DOHH2 (cell line): ENCODE data around the gene KCNH3.

Source experiments
- H3F3A ChIP-seq: fragments of 200-600 bp; sonication (generic), shearing (Covaris generic); 2 replicates; pipeline ENCODE4 v1.6.0; 2016; ENCODE audit warnings: antibody characterized with exemption, mild to moderate bottlenecking; ENCODE audit not compliant: control insufficient read depth, insufficient read depth
- H3K27ac ChIP-seq: fragments of 200-600 bp; sonication (generic); 2 replicates; pipeline ENCODE4 v1.5.1; 2014; ENCODE audit warnings: low read depth, mild to moderate bottlenecking, low read length, moderate library complexity
- H3K27me3 ChIP-seq: fragments of 200-600 bp; sonication (generic); 2 replicates; pipeline ENCODE4 v1.6.1; 2014; ENCODE audit warnings: mild to moderate bottlenecking, low read length, mixed read lengths; ENCODE audit not compliant: control insufficient read depth
- H3K36me3 ChIP-seq: fragments of 200-600 bp; sonication (generic); 2 replicates; pipeline ENCODE4 v1.6.1; 2014; ENCODE audit warnings: mild to moderate bottlenecking, low read length, moderate library complexity, mixed read lengths; ENCODE audit not compliant: control insufficient read depth
- H3K4me1 ChIP-seq: fragments of 200-600 bp; sonication (generic); 2 replicates; pipeline ENCODE4 v1.6.1; 2014; ENCODE audit warnings: mild to moderate bottlenecking, low read length, mixed read lengths; ENCODE audit not compliant: control insufficient read depth
- H3K4me2 ChIP-seq: fragments of 200-600 bp; sonication (generic); 2 replicates; pipeline ENCODE4 v1.6.0; 2014; ENCODE audit warnings: mild to moderate bottlenecking, low read length, moderate library complexity
- H3K4me3 ChIP-seq: fragments of 200-600 bp; sonication (generic); 2 replicates; pipeline ENCODE4 v1.5.1; 2014; ENCODE audit warnings: mild to moderate bottlenecking, low read length, mixed read lengths
- H3K79me2 ChIP-seq: fragments of 200-600 bp; sonication (generic); 2 replicates; pipeline ENCODE4 v1.6.1; 2014; ENCODE audit warnings: mild to moderate bottlenecking, low read length, mixed read lengths; ENCODE audit not compliant: control insufficient read depth
- H3K9me2 ChIP-seq: fragments of 200-600 bp; sonication (generic); replicated peaks from 2 replicates; pipeline ENCODE4 v1.6.1; 2014; ENCODE audit warnings: mild to moderate bottlenecking, low read length, mixed read lengths; ENCODE audit not compliant: control insufficient read depth
- H3K9me3 ChIP-seq: fragments of 200-600 bp; sonication (generic); 2 replicates; pipeline ENCODE4 v1.6.1; 2014; ENCODE audit warnings: antibody characterized with exemption, low read length, mixed read lengths; ENCODE audit not compliant: control insufficient read depth, insufficient read depth
- H4K20me1 ChIP-seq: fragments of 200-600 bp; sonication (generic); 2 replicates; pipeline ENCODE4 v1.6.0; 2014; ENCODE audit warnings: low read depth, mild to moderate bottlenecking, antibody characterized with exemption, low read length, moderate library complexity; ENCODE audit not compliant: control insufficient read depth, insufficient read depth
- CTCF ChIP-seq: fragments of 200-600 bp; sonication (generic); IDR thresholded peaks from one replicate; pipeline ENCODE4 v1.5.1; 2014; ENCODE audit warnings: antibody characterized with exemption, mild to moderate bottlenecking, low read depth, low read length; ENCODE audit not compliant: poor library complexity, severe bottlenecking
- EZH2phosphoT487 ChIP-seq: fragments of 200-600 bp; sonication (generic); IDR thresholded peaks from 2 replicates; pipeline ENCODE4 v1.6.1; 2017; ENCODE audit warnings: borderline replicate concordance, mild to moderate bottlenecking, antibody characterized with exemption, low read length, moderate library complexity, mixed read lengths

The KCNH3 gene

GRCh38 chr12:49553512-49554088 lies 14.8 kb downstream of the KCNH3 start:
- Histone ChIP-seq H3K4me2 (no peak overlapping the region), H3K36me3 (peaks cover 7% of the 10 kb centered on the region; the same call in 1 of the 2 replicates), H3K9me2 (no peaks in the 10 kb centered on the region), H3K4me3 (no peak overlapping the region), H3K79me2 (no peaks in the 10 kb centered on the region), H3K27ac (no peak overlapping the region), H3K9me3 (no peaks in the 10 kb centered on the region), H3K27me3 (peaks cover 10% of the 10 kb centered on the region; the same call in 1 of the 2 replicates), H3F3A (0 out of 2 replicates have a peak, but pooled peaks cover 2% of the 10 kb centered on the region), H3K4me1 (peaks cover 43% of the 10 kb centered on the region), H4K20me1 (no peaks in the 10 kb centered on the region)
- TF ChIP-seq CTCF (peak; percentile 72), EZH2phosphoT487 (no peak)

- no peak overlapping the region for H3K4me3 ChIP-seq
- H3K9me2 ChIP-seq: no peaks in the 10 kb centered on the region
- H3K79me2 ChIP-seq: no peaks in the 10 kb centered on the region
- TF ChIP-seq CTCF (no peak), EZH2phosphoT487 (no peak)
- H3K27ac ChIP-seq: no peak overlapping the region
- peaks cover 3% of the 10 kb centered on the region; the same call in 1 of the 2 replicates for H3K27me3 ChIP-seq
- 0 out of 2 replicates have a peak, but pooled peaks cover 2% of the 10 kb centered on the region for H3F3A ChIP-seq
- no peaks in the 10 kb centered on the region for H4K20me1 ChIP-seq
- H3K4me1 ChIP-seq: peaks cover 36% of the 10 kb centered on the region
- peaks cover 12% of the 10 kb centered on the region; the same call in 1 of the 2 replicates for H3K36me3 ChIP-seq
- H3K9me3 ChIP-seq: no peaks in the 10 kb centered on the region
- no peak overlapping the region for H3K4me2 ChIP-seq
Measured at GRCh38 chr12:49554266-49554665, 15.4 kb downstream of the KCNH3 start.

- no peaks in the 10 kb centered on the region for H3K9me2 ChIP-seq
- H4K20me1 ChIP-seq: no peaks in the 10 kb centered on the region
- H3K27ac ChIP-seq: no peak overlapping the region
- peaks cover 27% of the 10 kb centered on the region for H3K36me3 ChIP-seq
- no peak overlapping the region for H3K4me3 ChIP-seq
- H3F3A ChIP-seq: 0 out of 2 replicates have a peak, but pooled peaks cover 2% of the 10 kb centered on the region
- TF ChIP-seq EZH2phosphoT487 (no peak), CTCF (no peak)
- no peaks in the 10 kb centered on the region for H3K9me3 ChIP-seq
- H3K4me1 ChIP-seq: peaks cover 21% of the 10 kb centered on the region
- H3K4me2 ChIP-seq: no peak overlapping the region
- no peaks in the 10 kb centered on the region for H3K79me2 ChIP-seq
- no peaks in the 10 kb centered on the region for H3K27me3 ChIP-seq
Measured at GRCh38 chr12:49555631-49556390, 17.0 kb downstream of the KCNH3 start.
